Breast epithelium (tissue), 4 donors: ENCODE measurements around the gene BTN3A1. TPM values are rescaled to one million over a fixed set of nuclear protein-coding genes. Genes with fewer than 3 reads are reported as not detected.
"Not testable (repeated sequence)": the region's sequence is repeated elsewhere in the genome, so short reads cannot be mapped to it uniquely, and the experiment has no call there.

ENCODE experiments used
- DNase-seq, 2 donors: peaks; one replicate each; pipeline ENCODE4 v3.0.0-alpha.2; 2019; ENCODE audit warnings: low spot score in 2 of 2
- H3K27ac ChIP-seq, 2 donors: fragments of 200-600 bp; sonication (generic) in 1 of 2; one replicate each; pipeline ENCODE4 v1.5.1; 2016 to 2019; ENCODE audit warnings: mild to moderate bottlenecking in 1 of 2
- H3K27me3 ChIP-seq, 2 donors: fragments of 200-600 bp; sonication (generic) in 1 of 2; one replicate each; pipeline versions ENCODE4 v1.5.1 to v1.6.0; 2017 to 2019; ENCODE audit warnings: control low read depth in 1 of 2, mild to moderate bottlenecking in 1 of 2
- H3K36me3 ChIP-seq: fragments of 200-600 bp; one replicate; pipeline ENCODE4 v1.5.1; 2019
- H3K4me1 ChIP-seq, 2 donors: fragments of 200-600 bp; sonication (generic); one replicate each; pipeline ENCODE4 v1.5.1; 2016 to 2019; ENCODE audit warnings: control low read depth in 1 of 2
- H3K4me3 ChIP-seq, 3 donors: fragments of 200-600 bp; sonication (generic); 1 replicate in 2 of 3; 2 replicates in 1 of 3; pipeline ENCODE4 v1.5.1; 2016 to 2019; ENCODE audit warnings: mild to moderate bottlenecking in 3 of 3, moderate library complexity in 2 of 3
- H3K9me3 ChIP-seq, 2 donors: fragments of 200-600 bp; sonication (generic) in 1 of 2; one replicate each; pipeline ENCODE4 v1.5.1; 2016 to 2019; ENCODE audit warnings: control low read depth in 1 of 2
- POLR2A ChIP-seq: fragments of 450-650 bp; IDR thresholded peaks from one replicate; pipeline ENCODE4 v1.6.1; 2016; ENCODE audit warnings: antibody characterized with exemption, mild to moderate bottlenecking, moderate library complexity
- POLR2AphosphoS5 ChIP-seq, 3 donors: sonication (generic); formaldehyde crosslinking; IDR thresholded peaks; one replicate each; pipeline ENCODE4 v1.6.1; 2017; ENCODE audit warnings: antibody characterized with exemption in 3 of 3
- intact Hi-C: fragments of 100-400 bp; cut with DNase I; formaldehyde crosslinking; loops from one replicate; pipeline ENCODE4 v1.15.1; 2023; ENCODE audit warnings: low total_unique reads
- total RNA-seq, 3 donors: library from RNA; depleted of rRNA; stranded (reverse); fragments of >200 nt; gene quantifications; one replicate each; pipeline ENCODE4 v1.1.0, GENCODE V29; 2016
- TF ChIP-seq, protein P1 (sequence below), 3 donors: fragments of 450-650 bp; IDR thresholded peaks; one replicate each; pipeline ENCODE4 v1.5.1; 2016 to 2017; ENCODE audit warnings: antibody characterized with exemption in 3 of 3, mild to moderate bottlenecking in 3 of 3, moderate library complexity in 3 of 3

Gene BTN3A1
- total RNA-seq, 3 donors from 2014 or later, result 9.1 to 23.4 (median 12.8) TPM

DNA sequence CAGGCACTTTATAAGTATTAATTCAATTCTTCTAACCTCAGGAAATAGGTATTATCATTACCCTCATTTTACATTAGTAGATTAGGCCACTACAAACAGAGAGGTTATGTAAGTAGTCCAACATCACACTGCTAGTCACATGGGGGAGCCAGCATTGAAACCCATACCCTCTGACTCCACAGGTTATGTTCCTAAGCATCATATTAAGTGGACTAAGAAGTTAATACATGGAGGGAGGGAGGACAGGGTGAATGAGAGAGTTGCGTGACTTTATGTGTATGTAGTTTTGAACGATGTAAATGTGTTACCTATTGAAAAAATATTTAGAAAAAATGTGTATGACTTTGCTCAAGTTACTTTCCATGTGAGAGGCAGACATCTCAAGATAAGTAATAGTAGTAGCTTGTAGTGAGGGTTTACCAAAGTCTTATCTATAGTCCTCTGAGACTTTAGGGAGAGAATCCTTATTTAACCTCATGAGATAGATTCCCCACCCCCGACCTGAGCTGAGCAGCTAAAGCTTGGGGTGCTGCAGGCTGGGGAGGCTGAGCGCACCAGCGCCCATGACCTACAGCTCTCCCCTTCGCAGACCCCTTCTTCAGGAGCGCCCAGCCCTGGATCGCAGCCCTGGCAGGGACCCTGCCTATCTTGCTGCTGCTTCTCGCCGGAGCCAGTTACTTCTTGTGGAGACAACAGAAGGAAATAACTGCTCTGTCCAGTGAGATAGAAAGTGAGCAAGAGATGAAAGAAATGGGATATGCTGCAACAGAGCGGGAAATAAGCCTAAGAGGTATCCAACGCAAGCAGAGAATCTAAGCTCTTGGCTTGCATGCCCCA lies 29.5 kb upstream of the BTN3A1 start:
- Histone ChIP-seq H3K27ac (no peak overlapping the region), H3K27me3 (no peaks in the 10 kb centered on the region), H3K9me3 (no peaks in the 10 kb centered on the region), H3K4me3 (no peak overlapping the region), H3K4me1 (no peaks in the 10 kb centered on the region), H3K36me3 (no peaks in the 10 kb centered on the region)
- no peak for DNase-seq
- intact Hi-C loops, result no loop called here
- TF ChIP-seq, protein P1, sequence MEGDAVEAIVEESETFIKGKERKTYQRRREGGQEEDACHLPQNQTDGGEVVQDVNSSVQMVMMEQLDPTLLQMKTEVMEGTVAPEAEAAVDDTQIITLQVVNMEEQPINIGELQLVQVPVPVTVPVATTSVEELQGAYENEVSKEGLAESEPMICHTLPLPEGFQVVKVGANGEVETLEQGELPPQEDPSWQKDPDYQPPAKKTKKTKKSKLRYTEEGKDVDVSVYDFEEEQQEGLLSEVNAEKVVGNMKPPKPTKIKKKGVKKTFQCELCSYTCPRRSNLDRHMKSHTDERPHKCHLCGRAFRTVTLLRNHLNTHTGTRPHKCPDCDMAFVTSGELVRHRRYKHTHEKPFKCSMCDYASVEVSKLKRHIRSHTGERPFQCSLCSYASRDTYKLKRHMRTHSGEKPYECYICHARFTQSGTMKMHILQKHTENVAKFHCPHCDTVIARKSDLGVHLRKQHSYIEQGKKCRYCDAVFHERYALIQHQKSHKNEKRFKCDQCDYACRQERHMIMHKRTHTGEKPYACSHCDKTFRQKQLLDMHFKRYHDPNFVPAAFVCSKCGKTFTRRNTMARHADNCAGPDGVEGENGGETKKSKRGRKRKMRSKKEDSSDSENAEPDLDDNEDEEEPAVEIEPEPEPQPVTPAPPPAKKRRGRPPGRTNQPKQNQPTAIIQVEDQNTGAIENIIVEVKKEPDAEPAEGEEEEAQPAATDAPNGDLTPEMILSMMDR (IDR thresholded peaks at IDR 0.05), result no peak
- TF ChIP-seq POLR2A (no peak), POLR2AphosphoS5 (IDR thresholded peaks at IDR 0.05) (no peak)

- Histone ChIP-seq H3K4me1 (no peaks in the 10 kb centered on the region), H3K27me3 (no peaks in the 10 kb centered on the region), H3K36me3 (no peaks in the 10 kb centered on the region), H3K27ac (no peak overlapping the region), H3K4me3 (no peak overlapping the region), H3K9me3 (no peaks in the 10 kb centered on the region)
- TF ChIP-seq, protein P1 (IDR thresholded peaks at IDR 0.05), result no peak
- TF ChIP-seq POLR2AphosphoS5 (IDR thresholded peaks at IDR 0.05), result no peak
- no peak for TF ChIP-seq POLR2A
- no peak for DNase-seq
- intact Hi-C loops, result no loop called here
Observed at GRCh38 chr6:26375270-26375669, 26.8 kb upstream of the BTN3A1 start.

DNA sequence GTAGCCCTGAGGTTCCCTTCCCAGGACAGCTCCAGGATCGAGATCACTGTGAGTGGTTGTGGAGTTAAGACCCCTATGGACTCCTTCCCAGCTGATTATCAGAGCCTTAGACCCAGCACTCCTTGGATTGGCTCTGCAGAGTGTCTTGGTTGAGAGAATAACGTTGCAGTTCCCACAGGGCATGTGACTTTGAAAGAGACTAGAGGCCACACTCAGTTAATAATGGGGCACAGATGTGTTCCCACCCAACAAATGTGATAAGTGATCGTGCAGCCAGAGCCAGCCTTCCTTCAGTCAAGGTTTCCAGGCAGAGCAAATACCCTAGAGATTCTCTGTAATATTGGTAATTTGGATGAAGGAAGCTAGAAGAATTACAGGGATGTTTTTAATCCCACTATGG lies 24.4 kb upstream of the BTN3A1 start:
- peak overlapping the region in 1 of 2 donors; percentile 19 for H3K27ac ChIP-seq
- intact Hi-C loops, result no loop called here
- H3K27me3 ChIP-seq, result no peaks in the 10 kb centered on the region
- no peaks in the 10 kb centered on the region for H3K9me3 ChIP-seq
- no peak for DNase-seq
- no peak overlapping the region for H3K4me3 ChIP-seq
- no peaks in the 10 kb centered on the region for H3K4me1 ChIP-seq
- H3K36me3 ChIP-seq, result no peaks in the 10 kb centered on the region
- TF ChIP-seq, protein P1 (IDR thresholded peaks at IDR 0.05), result no peak
- TF ChIP-seq POLR2A (no peak), POLR2AphosphoS5 (IDR thresholded peaks at IDR 0.05) (no peak)

DNA sequence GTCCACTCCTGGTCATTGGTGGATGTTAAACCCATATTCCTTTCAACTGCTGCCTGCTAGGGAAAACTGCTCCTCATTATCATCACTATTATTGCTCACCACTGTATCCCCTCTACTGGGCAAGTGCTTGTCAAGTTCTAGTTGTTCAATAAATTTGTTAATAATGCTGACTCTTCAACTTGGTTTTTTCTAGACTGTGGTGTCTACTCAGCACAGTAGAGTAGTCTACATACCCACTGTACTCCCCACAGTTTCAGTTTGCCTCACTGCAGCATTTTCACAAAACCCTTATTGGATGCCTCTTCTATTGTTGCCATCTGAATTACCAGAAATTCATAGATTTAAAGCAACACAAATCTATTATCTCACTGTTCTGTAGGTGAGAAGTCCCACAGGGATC lies 23.9 kb upstream of the BTN3A1 start:
- H3K4me3 ChIP-seq, H3K9me3 ChIP-seq, H3K4me1 ChIP-seq, intact Hi-C loops, H3K27ac ChIP-seq, H3K27me3 ChIP-seq, H3K36me3 ChIP-seq, DNase-seq: not testable (repeated sequence)

GRCh38 chr6:26379292-26379691 lies 22.8 kb upstream of the BTN3A1 start:
- H3K4me1 ChIP-seq, result no peaks in the 10 kb centered on the region
- no peaks in the 10 kb centered on the region for H3K9me3 ChIP-seq
- H3K4me3 ChIP-seq, result no peak overlapping the region
- H3K27ac ChIP-seq, result no peak overlapping the region
- H3K36me3 ChIP-seq, result no peaks in the 10 kb centered on the region
- intact Hi-C loops, result no loop called here
- DNase-seq, result no peak
- TF ChIP-seq POLR2AphosphoS5 (IDR thresholded peaks at IDR 0.05), result no peak
- TF ChIP-seq POLR2A, result no peak
- TF ChIP-seq, protein P1 (IDR thresholded peaks at IDR 0.05), result no peak
- no peaks in the 10 kb centered on the region for H3K27me3 ChIP-seq
